KOPT-K1 (cell line): ENCODE results near the gene FBXO28.
"Not testable (repeated sequence)": the region's sequence is repeated elsewhere in the genome, so short reads cannot be mapped to it uniquely, and the experiment has no call there.

Experiments used
- H3K27ac ChIP-seq: fragments of 200-600 bp; sonication (generic); 2 replicates; pipeline ENCODE4 v1.5.1; 2016; ENCODE audit warnings: antibody characterized with exemption, mild to moderate bottlenecking, low read depth, low read length; ENCODE audit not compliant: poor library complexity, severe bottlenecking
- H3K36me3 ChIP-seq: fragments of 200-600 bp; sonication (generic); 2 replicates; pipeline ENCODE4 v1.5.1; 2017; ENCODE audit warnings: antibody characterized with exemption, mild to moderate bottlenecking, low read length, moderate library complexity; ENCODE audit not compliant: insufficient read depth
- H3K9me3 ChIP-seq: fragments of 200-600 bp; sonication (generic); 2 replicates; pipeline ENCODE4 v1.5.1; 2017; ENCODE audit warnings: antibody characterized with exemption, low read length, mild to moderate bottlenecking; ENCODE audit not compliant: insufficient read depth, poor library complexity, severe bottlenecking

Gene FBXO28

DNA sequence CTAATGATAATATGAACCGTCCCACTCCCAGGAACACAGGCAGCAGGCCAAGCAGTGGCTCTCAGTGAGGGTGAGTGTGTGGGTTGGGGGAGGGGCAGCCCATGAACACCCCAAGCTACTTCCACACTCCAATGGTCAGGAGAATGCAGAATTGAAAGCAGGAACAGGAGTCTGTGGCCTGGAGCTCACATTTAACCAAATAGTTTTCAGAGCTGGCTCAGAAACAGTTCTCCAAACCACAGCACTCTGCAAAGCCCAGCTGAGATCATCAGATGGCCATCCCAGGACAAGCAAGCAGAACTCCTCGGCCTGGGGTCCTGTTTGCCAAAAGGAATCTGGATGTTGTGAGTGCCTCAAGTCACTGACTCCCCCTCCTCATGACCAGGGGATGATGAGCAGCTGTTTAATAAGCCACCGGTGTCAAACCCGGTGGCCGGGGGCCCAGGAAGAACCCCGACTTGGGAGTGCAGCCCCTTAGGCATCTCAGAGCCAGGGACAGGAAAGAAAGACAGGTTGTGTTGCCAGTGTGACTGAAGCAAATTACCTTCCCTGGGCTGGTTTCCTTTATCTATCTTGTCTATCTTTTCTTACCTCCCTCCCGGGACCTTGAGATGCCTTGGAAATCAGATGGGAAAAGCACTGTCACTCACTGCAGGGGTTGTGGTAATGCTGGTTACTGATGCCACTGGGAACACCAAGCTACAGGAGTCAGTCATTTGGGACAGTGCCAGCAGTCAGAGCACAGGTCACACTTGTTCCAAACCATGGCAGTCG lies 89.5 kb downstream of the FBXO28 start:
- Histone ChIP-seq H3K27ac (no peak overlapping the region), H3K9me3 (no peaks in the 10 kb centered on the region)

DNA sequence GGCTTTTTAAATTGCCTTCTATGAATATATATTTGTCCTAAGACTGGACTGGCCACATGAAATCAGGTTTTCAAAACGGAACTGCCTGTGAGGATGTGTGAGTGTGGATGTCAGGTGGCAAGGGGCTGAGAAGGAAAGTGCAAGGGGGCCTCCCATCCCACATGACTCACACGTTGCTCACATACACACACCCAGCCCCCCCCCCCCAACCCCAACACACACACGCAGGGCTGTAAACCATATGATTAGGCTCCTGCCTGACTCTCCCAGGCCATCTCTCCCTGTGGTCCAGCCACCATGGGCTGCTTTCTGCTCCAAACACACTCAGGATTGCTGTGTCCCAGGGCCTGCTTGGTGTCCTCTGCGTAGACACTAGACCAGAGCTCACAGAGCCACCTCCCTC lies 91.5 kb downstream of the FBXO28 start:
- Histone ChIP-seq H3K36me3 (no peaks in the 10 kb centered on the region), H3K9me3 (no peaks in the 10 kb centered on the region), H3K27ac (no peak overlapping the region)

More for the DNA sequence above, 89.5 kb downstream of the FBXO28 start:
- no peaks in the 10 kb centered on the region for H3K36me3 ChIP-seq

- not testable (repeated sequence) for H3K9me3 ChIP-seq, H3K36me3 ChIP-seq, H3K27ac ChIP-seq
Observed at GRCh38 chr1:224205931-224206538, 92.1 kb downstream of the FBXO28 start.

- Histone ChIP-seq H3K36me3 (no peaks in the 10 kb centered on the region), H3K27ac (no peak overlapping the region), H3K9me3 (no peaks in the 10 kb centered on the region)
Observed at GRCh38 chr1:224211206-224211962, 97.5 kb downstream of the FBXO28 start.
